ENCODE results near the gene MNT. TPM values are rescaled to one million over a fixed set of nuclear protein-coding genes. Genes with fewer than 3 reads are reported as not detected.

Gene MNT
- total RNA-seq, 3 donors from 2014 or later (not counting 1 experiment from before 2014, with no cell fraction given): 72.3 to 108 (median 77.6) TPM

- Mint-ChIP-seq H3K4me3 (peak within 1 kb of the TSS; percentile 99), H3K27ac (peak within 1 kb of the TSS; percentile 90 to 93), H3K9me3 (no peaks in the 10 kb centered on the region), H3K36me3 (no peaks in the 10 kb centered on the region), H3K4me1 (peaks cover 17 to 19% of the 10 kb centered on the region in 2 donors), H3K27me3 (ENCODE audit: low read depth in 2 of 2) (no peaks in the 10 kb centered on the region)
- Histone ChIP-seq H3K4me1 (ENCODE audit: control insufficient read depth, insufficient read depth, low read length) (peaks cover 18% of the 10 kb centered on the region), H3K36me3 (ENCODE audit: control insufficient read depth, insufficient read depth, low read length) (peaks cover 27% of the 10 kb centered on the region), H3K9me3 (ENCODE audit: control insufficient read depth, insufficient read depth, low read length) (no peaks in the 10 kb centered on the region), H3K27ac (ENCODE audit: low read length) (peak within 1 kb of the TSS; percentile 51), H3K27me3 (ENCODE audit: control insufficient read depth, insufficient read depth, low read length) (no peaks in the 10 kb centered on the region), H3K4me3 (ENCODE audit: low read length) (peak within 1 kb of the TSS; percentile 60)
- no peak for TF ChIP-seq CTCF (IDR thresholded peaks at IDR 0.05)
- DNase-seq (peak; percentile 60 to 85), ATAC-seq (peak; percentile 66 to 76 (median 71))
- WGBS (ENCODE audit: insufficient coverage): under 1% methylated on average over 77 of the region's 77 CpGs
- intact Hi-C loops (cut with micrococcal nuclease): no loop called here
Observed at GRCh38 chr17:2336852-2337543, 63.9 kb downstream of the MNT start, which contains the start of gene SGSM2. Gene SGSM2 (plus strand): TSS chr17:2337501. CDS start chr17:2337689, 188 bp downstream.

GRCh38 chr17:2336215-2336851 lies 64.5 kb downstream of the MNT start, which contains the start of gene TSR1:
Gene TSR1 (minus strand): TSS chr17:2336457. CDS start chr17:2336427, 30 bp downstream.
- peak within 1 kb of the TSS; percentile 90 to 93 for H3K27ac Mint-ChIP-seq

GRCh38 chr17:2335726-2336214 lies 65.1 kb downstream of the MNT start:
- Mint-ChIP-seq H3K9me3 (no peaks in the 10 kb centered on the region), H3K27me3 (ENCODE audit: low read depth in 2 of 2) (no peaks in the 10 kb centered on the region), H3K27ac (peak overlapping the region; percentile 90 to 93), H3K4me3 (peak overlapping the region; percentile 99), H3K36me3 (no peaks in the 10 kb centered on the region), H3K4me1 (peaks cover 17 to 19% of the 10 kb centered on the region in 2 donors)
- H3K9me3 ChIP-seq (ENCODE audit: control insufficient read depth, insufficient read depth, low read length): no peaks in the 10 kb centered on the region
- DNase-seq (no peak), ATAC-seq (no peak)
- 4% methylated on average over 17 of the region's 17 CpGs for WGBS (ENCODE audit: insufficient coverage)
- no peaks in the 10 kb centered on the region for H3K27me3 ChIP-seq (ENCODE audit: control insufficient read depth, insufficient read depth, low read length)
- H3K4me1 ChIP-seq (ENCODE audit: control insufficient read depth, insufficient read depth, low read length): peaks cover 18% of the 10 kb centered on the region
- H3K27ac ChIP-seq (ENCODE audit: low read length): no peak overlapping the region
- intact Hi-C loops (cut with micrococcal nuclease): no loop called here
- TF ChIP-seq CTCF (IDR thresholded peaks at IDR 0.05): no peak
- H3K36me3 ChIP-seq (ENCODE audit: control insufficient read depth, insufficient read depth, low read length): peaks cover 40% of the 10 kb centered on the region
- peak overlapping the region; percentile 60 for H3K4me3 ChIP-seq (ENCODE audit: low read length)

More at GRCh38 chr17:2336215-2336851, 64.5 kb downstream of the MNT start, which contains the start of gene TSR1:
- Histone ChIP-seq H3K27ac (ENCODE audit: low read length) (peak within 1 kb of the TSS; percentile 51), H3K27me3 (ENCODE audit: control insufficient read depth, insufficient read depth, low read length) (no peaks in the 10 kb centered on the region), H3K9me3 (ENCODE audit: control insufficient read depth, insufficient read depth, low read length) (no peaks in the 10 kb centered on the region), H3K4me1 (ENCODE audit: control insufficient read depth, insufficient read depth, low read length) (peaks cover 18% of the 10 kb centered on the region), H3K36me3 (ENCODE audit: control insufficient read depth, insufficient read depth, low read length) (peaks cover 34% of the 10 kb centered on the region), H3K4me3 (ENCODE audit: low read length) (peak within 1 kb of the TSS; percentile 60)
- intact Hi-C loops (cut with micrococcal nuclease): no loop called here
- H3K4me1 Mint-ChIP-seq: peaks cover 17 to 19% of the 10 kb centered on the region in 2 donors
- ATAC-seq (peak; percentile 81 to 92 (median 85)), DNase-seq (peak; percentile 79 to 94)
- TF ChIP-seq CTCF (IDR thresholded peaks at IDR 0.05): no peak
- no peaks in the 10 kb centered on the region for H3K36me3 Mint-ChIP-seq
- no peaks in the 10 kb centered on the region for H3K9me3 Mint-ChIP-seq
- H3K27me3 Mint-ChIP-seq (ENCODE audit: low read depth in 2 of 2): no peaks in the 10 kb centered on the region
- peak within 1 kb of the TSS; percentile 99 for H3K4me3 Mint-ChIP-seq
- WGBS (ENCODE audit: insufficient coverage): under 1% methylated on average over 48 of the region's 48 CpGs

Other genes starting within 250 kb of the MNT start
- 10 to 100 TPM; 41.6 to 49.4 (median 48.2) TPM for gene SMG6, start 97.3 kb downstream of the MNT start, total RNA-seq
- 10 to 100 TPM in 1 of 3 donors, 1 to 10 TPM in 2; 6.4 to 11.1 (median 7.9) TPM for gene SRR, start 97.1 kb downstream of the MNT start, total RNA-seq
- 10 to 100 TPM; 19.7 to 30.7 (median 29.0) TPM for gene TSR1, start 64.6 kb downstream of the MNT start, total RNA-seq
- gene SGSM2, start 63.6 kb downstream of the MNT start, total RNA-seq: 10 to 100 TPM; 65.4 to 75.7 (median 73.6) TPM
- gene METTL16, start 110.8 kb upstream of the MNT start, total RNA-seq: 10 to 100 TPM; 27.9 to 36.9 (median 32.0) TPM
- gene PAFAH1B1, start 192.6 kb upstream of the MNT start, total RNA-seq: 100 to 1,000 TPM; 138 to 176 (median 165) TPM

All from natural killer cell (primary cell).